ENCODE measurements around the gene ZNF436. TPM values are rescaled to one million over a fixed set of nuclear protein-coding genes. Genes with fewer than 3 reads are reported as not detected.

The ZNF436 gene
- 1 to 10 TPM; 8.1 to 8.2 TPM for total RNA-seq

DNA sequence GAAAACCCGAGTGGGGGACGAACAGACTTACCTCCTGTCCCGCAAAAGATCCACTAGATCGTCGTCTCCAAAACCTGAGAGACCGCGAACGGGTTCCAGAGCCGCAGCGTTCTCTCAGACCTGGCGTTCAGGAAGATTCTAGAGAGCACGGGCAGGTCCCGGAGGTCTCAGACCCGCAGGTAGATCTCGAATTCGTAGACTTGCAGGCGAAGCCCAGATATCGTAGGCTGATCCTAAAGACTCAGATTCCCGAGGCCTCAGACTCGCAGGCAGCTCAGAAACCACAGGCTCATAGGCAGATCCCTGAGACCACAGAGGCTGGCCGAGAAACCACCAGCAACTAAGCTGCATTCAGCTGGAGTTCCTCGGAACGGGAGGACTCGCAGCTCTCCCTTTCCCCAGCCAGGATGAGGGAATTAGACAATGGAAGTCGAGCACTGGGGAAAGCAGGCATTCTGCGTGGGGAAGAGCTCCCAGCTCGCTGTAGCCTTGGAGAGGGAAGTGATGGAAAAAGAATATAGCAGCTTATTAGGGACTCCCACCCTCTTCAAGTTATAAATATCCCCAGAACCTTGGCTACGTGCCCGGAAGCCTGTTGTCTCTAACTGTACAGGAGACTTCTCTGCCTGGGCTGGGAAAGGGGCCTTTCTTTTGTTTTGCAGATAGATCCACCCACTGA is at the start of gene ZNF436:
ZNF436 (minus strand) TSS at position 502 of the 679 bp plus-strand sequence. CDS start 1,831 bp downstream, outside the sequence.
- DNase-seq (no peak), ATAC-seq (ENCODE audit: low read depth) (no peak)
- Mint-ChIP-seq H3K4me1 (peaks cover 23% of the 10 kb centered on the region), H3K27ac (peak within 1 kb of the TSS; percentile 98), H3K4me3 (peak within 1 kb of the TSS; percentile 97), H3K9me3 (peaks cover 4% of the 10 kb centered on the region), H3K36me3 (peaks cover 27% of the 10 kb centered on the region), H3K27me3 (no peaks in the 10 kb centered on the region)
- POLR2A ChIA-PET, result interaction anchor here (6.2 kb wide), 1 partner anchor 24 kb away, joined by 97 read pairs; the partner anchor contains the start of gene HNRNPR

DNA sequence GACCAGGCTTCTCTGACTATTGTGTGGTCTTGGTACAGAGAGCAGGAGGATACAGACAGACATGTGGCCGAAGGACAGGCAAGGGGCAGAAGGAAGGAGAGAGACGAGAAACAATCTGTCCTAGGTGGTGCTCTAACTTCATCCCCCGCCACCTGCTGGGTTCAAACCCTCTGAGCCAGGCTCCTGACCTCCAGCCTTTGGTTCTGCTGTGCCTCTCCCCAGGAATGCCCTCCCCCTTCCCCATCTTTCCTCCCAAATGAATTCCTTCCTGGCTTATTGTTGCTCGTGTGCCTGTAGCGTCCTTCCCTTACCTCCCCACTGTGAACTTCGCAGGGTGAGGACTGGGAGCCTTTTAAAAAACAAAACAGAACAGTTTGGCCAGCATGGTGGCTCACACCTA is 49.5 kb upstream of the ZNF436 start:
- no peak for DNase-seq
- POLR2A ChIA-PET, result no interaction called here
- peaks cover 25% of the 10 kb centered on the region for H3K4me1 Mint-ChIP-seq

DNA sequence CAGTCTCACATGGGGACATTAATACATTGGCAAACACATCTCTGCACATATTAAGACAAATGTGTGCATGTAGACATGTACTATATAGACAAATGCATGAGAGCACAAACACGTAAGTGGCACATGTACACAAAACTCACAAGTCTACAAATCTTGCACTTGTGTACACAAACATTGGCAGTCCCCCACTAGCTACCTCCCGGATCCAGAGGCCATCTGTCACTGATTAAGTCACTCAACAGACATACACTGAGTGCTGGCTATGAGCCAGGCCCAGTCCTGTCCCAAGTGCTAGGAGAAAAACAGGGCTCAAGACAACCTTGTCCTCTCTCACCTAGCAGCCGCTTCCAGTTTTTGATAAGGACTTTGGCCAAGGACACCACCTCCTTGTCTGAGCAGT is 47.9 kb upstream of the ZNF436 start:
- no peak for ATAC-seq (ENCODE audit: low read depth)
- POLR2A ChIA-PET, result no interaction called here
- Mint-ChIP-seq H3K27ac (no peak overlapping the region), H3K9me3 (no peaks in the 10 kb centered on the region), H3K4me1 (peaks cover 14% of the 10 kb centered on the region), H3K27me3 (no peaks in the 10 kb centered on the region), H3K36me3 (peaks cover 3% of the 10 kb centered on the region), H3K4me3 (no peak overlapping the region)
- DNase-seq, result no peak

More for the DNA sequence above, 49.5 kb upstream of the ZNF436 start:
- Mint-ChIP-seq H3K27ac (no peak overlapping the region), H3K36me3 (peaks cover 3% of the 10 kb centered on the region), H3K9me3 (no peaks in the 10 kb centered on the region), H3K4me3 (no peak overlapping the region), H3K27me3 (peaks cover 2% of the 10 kb centered on the region)
- no peak for ATAC-seq (ENCODE audit: low read depth)

DNA sequence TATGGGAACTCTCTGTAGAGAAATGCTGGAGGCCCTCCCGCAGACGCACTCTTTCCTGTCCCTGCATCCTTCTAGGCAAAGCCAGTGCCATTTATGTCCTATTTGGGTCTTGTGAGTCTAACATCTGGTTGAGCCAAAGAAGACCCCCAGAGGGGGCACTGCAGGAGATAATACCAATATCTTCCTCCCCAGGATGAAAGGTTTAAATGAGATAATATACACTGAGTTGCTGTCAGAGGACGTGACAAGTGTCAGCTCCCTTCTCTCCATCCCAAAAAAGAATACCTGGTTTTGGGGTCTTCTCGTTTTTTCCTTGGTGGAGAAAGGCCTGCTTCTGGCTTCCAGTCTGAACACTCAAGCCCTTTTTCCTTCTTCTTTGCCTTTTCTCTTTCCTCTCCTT is 47.3 kb upstream of the ZNF436 start:
- no peak overlapping the region for H3K27ac Mint-ChIP-seq
- POLR2A ChIA-PET, result no interaction called here

DNA sequence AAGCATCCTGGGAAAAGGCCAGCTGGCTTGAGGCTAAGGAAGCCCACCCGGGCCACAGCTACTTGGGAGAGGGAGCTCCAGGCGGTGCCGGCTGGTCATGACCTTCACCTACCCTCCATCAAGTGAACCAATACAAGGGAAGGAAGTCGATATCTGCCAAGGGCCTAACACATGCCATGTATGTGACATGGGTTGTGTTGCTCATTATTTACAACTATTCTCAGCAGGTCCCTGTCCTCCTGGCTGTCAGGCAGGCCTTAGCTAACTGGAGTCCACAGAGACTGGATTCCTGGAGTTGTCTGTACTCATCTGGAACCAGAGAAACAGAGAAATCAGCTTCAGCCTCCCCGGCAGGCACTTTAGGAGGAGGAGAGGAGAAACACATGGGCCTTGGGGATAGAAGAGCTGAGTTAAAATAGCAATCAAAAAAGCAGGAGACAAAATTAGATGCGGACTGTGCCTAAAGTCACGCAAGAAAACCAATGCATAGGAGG is 39.2 kb upstream of the ZNF436 start:
- Mint-ChIP-seq H3K27ac (no peak overlapping the region), H3K27me3 (no peaks in the 10 kb centered on the region), H3K4me3 (no peak overlapping the region), H3K4me1 (peaks cover 5% of the 10 kb centered on the region), H3K36me3 (peaks cover 2% of the 10 kb centered on the region), H3K9me3 (no peaks in the 10 kb centered on the region)
- POLR2A ChIA-PET, result interaction anchor here (0.5 kb wide), 1 partner anchor 111 kb away, joined by 4 read pairs; no protein-coding TSS in a partner anchor
- DNase-seq (no peak), ATAC-seq (ENCODE audit: low read depth) (no peak)

More for the DNA sequence above, 47.3 kb upstream of the ZNF436 start:
- H3K36me3 Mint-ChIP-seq, result peaks cover 2% of the 10 kb centered on the region
- DNase-seq (no peak), ATAC-seq (ENCODE audit: low read depth) (no peak)
- peaks cover 8% of the 10 kb centered on the region for H3K4me1 Mint-ChIP-seq
- H3K9me3 Mint-ChIP-seq, result no peaks in the 10 kb centered on the region
- H3K27me3 Mint-ChIP-seq, result no peaks in the 10 kb centered on the region
- H3K4me3 Mint-ChIP-seq, result no peak overlapping the region

DNA sequence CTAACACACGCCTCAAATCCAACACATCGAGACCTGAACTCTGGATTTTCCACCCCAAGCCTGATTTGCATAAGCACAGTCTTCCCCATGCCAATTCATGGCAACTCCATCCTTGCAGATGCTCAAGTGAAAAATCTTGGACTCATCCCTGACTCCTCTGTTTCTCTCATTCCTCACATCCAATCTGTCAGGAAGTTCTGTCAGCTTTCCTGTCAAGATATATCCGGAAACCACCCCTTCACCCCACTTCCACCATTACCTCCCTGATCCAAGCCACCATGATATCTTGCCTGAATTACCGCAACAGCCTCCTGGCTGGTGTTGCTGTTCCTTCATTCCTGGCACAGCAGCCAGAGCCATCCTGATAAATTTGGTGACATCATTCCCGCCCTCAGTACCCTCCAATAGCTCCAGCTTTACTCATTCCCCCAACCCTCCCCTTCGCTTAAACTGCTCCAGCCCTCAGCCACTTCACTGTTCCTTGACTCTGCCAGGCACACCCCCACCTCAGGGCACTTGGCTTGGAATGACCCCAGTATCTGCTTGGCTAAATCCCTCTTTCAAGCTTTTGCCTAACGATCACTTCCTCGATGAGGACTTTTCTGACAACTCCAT is 37.5 kb upstream of the ZNF436 start:
- POLR2A ChIA-PET, result no interaction called here
- Mint-ChIP-seq H3K9me3 (no peaks in the 10 kb centered on the region), H3K27me3 (no peaks in the 10 kb centered on the region), H3K27ac (no peak overlapping the region), H3K4me1 (peaks cover 5% of the 10 kb centered on the region), H3K36me3 (peaks cover 2% of the 10 kb centered on the region), H3K4me3 (no peak overlapping the region)
- DNase-seq, result no peak
- ATAC-seq (ENCODE audit: low read depth), result no peak

DNA sequence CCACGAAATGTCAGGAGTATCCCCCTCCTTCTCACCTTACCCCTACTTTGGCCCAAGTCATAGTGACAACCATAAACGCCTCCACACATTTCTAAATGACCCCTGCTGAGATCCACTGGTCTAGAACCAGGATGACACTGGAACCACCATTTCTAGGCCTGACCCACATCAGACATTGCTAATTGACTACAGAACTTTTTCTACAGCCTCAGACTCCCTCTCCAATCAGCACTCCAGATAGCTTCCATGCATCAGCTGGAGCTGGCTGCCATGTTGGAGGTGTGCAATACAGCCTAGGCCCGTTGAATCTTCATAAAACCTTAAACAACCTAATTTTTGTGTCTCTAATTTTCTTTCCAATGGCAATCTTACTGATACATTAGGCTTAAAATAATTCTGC is 36.3 kb upstream of the ZNF436 start:
- Mint-ChIP-seq H3K4me3 (no peak overlapping the region), H3K4me1 (peaks cover 5% of the 10 kb centered on the region), H3K27me3 (no peaks in the 10 kb centered on the region), H3K36me3 (peaks cover 2% of the 10 kb centered on the region), H3K9me3 (no peaks in the 10 kb centered on the region), H3K27ac (no peak overlapping the region)
- ATAC-seq (ENCODE audit: low read depth), result no peak
- DNase-seq, result no peak
- POLR2A ChIA-PET, result interaction anchor here (0.6 kb wide), 1 partner anchor 572 kb away, joined by 3 read pairs; no protein-coding TSS in a partner anchor

DNA sequence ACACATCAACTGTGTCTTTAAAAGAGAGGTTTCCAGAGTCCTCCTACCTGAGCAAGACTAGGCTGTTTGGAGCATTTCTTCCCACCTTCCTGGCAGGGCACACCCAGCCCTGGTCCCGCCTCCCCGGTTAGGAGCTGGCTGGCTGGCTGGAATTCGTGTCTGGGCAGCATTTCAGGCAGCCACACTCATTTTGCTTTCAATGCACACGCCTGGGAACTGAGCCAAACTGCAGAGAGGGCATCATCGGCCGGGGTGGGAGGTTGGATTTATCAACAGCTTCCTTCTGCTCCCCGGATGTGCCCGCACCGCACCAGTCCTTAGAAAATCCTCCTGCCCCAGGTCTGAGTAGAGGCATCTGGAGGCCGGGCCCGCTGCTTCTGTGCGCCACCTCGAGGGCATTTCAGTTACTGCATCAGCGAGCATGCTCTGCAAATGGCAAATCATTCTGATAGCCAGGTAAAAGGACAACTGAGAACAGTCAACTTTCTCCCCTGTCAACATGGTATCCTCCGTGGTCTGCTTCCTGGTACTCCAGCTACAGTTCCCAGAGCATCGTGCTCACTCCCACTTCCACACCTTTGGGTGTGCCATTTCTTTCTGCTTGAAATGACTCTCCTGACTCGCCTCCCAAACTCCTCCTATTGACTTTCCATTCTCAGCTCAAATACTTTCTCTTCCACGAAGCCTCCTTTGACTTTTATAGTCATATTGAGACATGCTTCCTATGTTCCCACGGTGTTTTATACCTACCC is 34.3 kb upstream of the ZNF436 start:
- Mint-ChIP-seq H3K27me3 (no peaks in the 10 kb centered on the region), H3K27ac (no peak overlapping the region)
- POLR2A ChIA-PET, result interaction anchor here (1.3 to 1.7 kb wide), 2 partner anchors 36 to 60 kb away, joined by 3 to 6 read pairs; partner anchors contain the start of gene HNRNPR

DNA sequence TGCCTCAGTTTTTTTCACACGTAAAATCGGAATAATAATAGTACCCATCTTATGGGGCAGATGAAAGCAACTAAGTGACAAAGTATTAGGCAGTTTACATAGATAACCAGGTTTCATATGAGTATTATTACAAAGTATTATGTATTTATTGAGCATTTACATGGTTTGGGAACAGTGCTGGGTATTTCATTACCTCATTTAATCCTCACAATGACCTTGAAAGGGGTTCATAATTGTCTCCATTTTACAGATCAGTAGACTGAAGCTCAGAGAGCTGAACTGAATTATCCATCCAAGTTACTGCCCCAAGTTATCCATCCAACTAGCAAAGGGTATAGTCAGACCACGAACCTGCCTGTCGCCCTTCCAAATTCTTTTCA is 33.7 kb upstream of the ZNF436 start:
- no peaks in the 10 kb centered on the region for H3K27me3 Mint-ChIP-seq
- no peaks in the 10 kb centered on the region for H3K9me3 Mint-ChIP-seq
- H3K4me1 Mint-ChIP-seq, result peaks cover 5% of the 10 kb centered on the region
- no peak for DNase-seq
- peaks cover 4% of the 10 kb centered on the region for H3K36me3 Mint-ChIP-seq
- no peak overlapping the region for H3K4me3 Mint-ChIP-seq
- no peak overlapping the region for H3K27ac Mint-ChIP-seq
- POLR2A ChIA-PET, result interaction anchor here (1.3 kb wide), 1 partner anchor 35 kb away, joined by 3 read pairs; no protein-coding TSS in a partner anchor
- ATAC-seq (ENCODE audit: low read depth), result no peak

More for the DNA sequence above, 34.3 kb upstream of the ZNF436 start:
- DNase-seq (peak; percentile 89), ATAC-seq (ENCODE audit: low read depth) (peak; percentile 95)
- Mint-ChIP-seq H3K9me3 (no peaks in the 10 kb centered on the region), H3K4me3 (peak overlapping the region; percentile 26), H3K4me1 (peaks cover 5% of the 10 kb centered on the region), H3K36me3 (peaks cover 4% of the 10 kb centered on the region)

DNA sequence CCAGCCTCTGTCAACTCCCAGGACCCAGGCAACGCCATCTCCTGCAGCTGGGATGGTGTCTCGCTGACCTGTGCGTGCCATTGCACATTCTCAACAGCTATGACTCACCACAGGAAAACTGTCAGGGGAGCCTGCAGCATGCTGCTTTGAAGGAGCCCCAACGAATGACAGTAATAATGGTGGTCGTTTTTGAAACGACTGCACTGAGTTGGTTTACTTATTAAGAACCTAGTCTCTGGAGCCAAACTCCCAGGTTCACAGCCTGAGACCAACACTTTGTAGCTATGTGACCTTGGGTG is 33.4 kb upstream of the ZNF436 start:
- H3K36me3 Mint-ChIP-seq, result peaks cover 4% of the 10 kb centered on the region

DNA sequence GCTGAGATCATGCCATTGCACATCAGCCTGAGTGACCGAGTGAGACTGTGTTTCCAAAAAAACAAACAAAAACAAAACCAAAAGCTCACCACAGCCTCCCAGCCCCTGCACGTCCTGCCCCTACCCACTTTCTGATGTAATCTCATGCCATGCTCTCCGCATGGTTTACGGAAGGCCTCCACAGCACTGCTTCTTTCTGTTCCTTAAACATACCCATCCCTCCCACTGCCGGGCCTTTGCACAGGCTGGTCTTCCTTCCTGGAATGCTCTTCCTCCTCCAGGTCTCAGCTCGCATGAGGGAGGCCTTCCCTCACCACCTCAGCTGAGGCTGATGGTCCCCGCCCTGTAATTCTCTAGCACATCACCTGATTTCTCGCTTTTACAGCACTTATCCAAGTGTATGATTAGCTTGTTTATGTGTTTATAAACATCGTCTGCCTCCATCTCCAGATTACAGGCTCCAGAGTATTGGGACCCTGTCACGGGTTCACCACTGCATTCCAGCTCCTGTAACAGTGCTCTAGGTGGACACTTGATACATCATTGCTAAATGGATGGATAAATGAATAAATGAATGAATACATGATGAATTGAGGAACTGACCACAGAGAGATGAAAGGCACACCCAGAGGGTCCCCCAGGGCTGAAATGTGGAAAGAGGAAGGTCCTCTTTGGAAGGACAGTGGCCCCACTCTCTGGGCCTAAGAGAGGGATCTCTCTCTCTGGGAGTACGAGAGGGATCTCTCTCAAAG is 32.8 kb upstream of the ZNF436 start:
- POLR2A ChIA-PET, result interaction anchor here (1.3 kb wide), 1 partner anchor 34 kb away, joined by 3 read pairs; no protein-coding TSS in a partner anchor
- DNase-seq (no peak), ATAC-seq (ENCODE audit: low read depth) (no peak)
- Mint-ChIP-seq H3K36me3 (peaks cover 4% of the 10 kb centered on the region), H3K27me3 (no peaks in the 10 kb centered on the region), H3K9me3 (no peaks in the 10 kb centered on the region), H3K4me1 (peaks cover 5% of the 10 kb centered on the region), H3K4me3 (no peak overlapping the region), H3K27ac (no peak overlapping the region)

More for the DNA sequence above, 33.4 kb upstream of the ZNF436 start:
- Mint-ChIP-seq H3K27me3 (no peaks in the 10 kb centered on the region), H3K4me1 (peaks cover 5% of the 10 kb centered on the region), H3K4me3 (no peak overlapping the region), H3K9me3 (no peaks in the 10 kb centered on the region), H3K27ac (no peak overlapping the region)
- ATAC-seq (ENCODE audit: low read depth), result no peak
- DNase-seq, result no peak
- POLR2A ChIA-PET, result interaction anchor here (1.3 kb wide), 1 partner anchor 35 kb away, joined by 3 read pairs; no protein-coding TSS in a partner anchor

DNA sequence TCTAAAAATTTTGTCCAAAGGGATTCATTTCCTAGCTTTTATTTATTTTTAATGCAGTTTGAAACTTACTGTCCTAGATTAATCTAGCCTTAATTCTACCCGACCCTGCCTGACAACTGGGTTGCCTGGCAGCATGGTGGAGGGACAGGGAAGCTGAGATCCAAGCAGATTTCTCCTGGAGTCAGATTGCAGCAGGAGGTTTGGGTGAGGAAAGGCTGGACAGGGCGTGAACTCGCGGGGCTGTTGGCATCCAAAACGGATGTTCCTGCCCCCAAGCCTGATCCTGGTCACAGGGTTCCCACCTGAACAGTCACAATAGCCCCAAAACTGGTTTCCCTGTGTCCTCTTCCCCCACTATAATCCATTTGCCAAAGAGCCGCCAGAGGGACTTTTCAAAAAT is 31.7 kb upstream of the ZNF436 start:
- POLR2A ChIA-PET, result no interaction called here
- H3K9me3 Mint-ChIP-seq, result no peaks in the 10 kb centered on the region
- no peak overlapping the region for H3K27ac Mint-ChIP-seq
- no peaks in the 10 kb centered on the region for H3K27me3 Mint-ChIP-seq
- ATAC-seq (ENCODE audit: low read depth), result no peak
- H3K4me3 Mint-ChIP-seq, result no peak overlapping the region
- peaks cover 5% of the 10 kb centered on the region for H3K4me1 Mint-ChIP-seq
- H3K36me3 Mint-ChIP-seq, result peaks cover 4% of the 10 kb centered on the region
- DNase-seq, result no peak
